K562 (cell line): ENCODE data around the gene STARD13. TPM values are rescaled to one million over a fixed set of nuclear protein-coding genes. Genes with fewer than 3 reads are reported as not detected.

ENCODE experiments used
- ATAC-seq: fragments of 200-7000 bp; cut with Tn5 transposase; 3 replicates; pipeline ENCODE4 v1.9.1; 2020; ENCODE audit warnings: moderate library complexity
- BruUV-seq: library from RNA; stranded (reverse); fragments of 400-500 nt; replicated peaks from 2 replicates; lab custom pipeline; 2021; lab: Mats Ljungman, UMichigan
- CTCF ChIA-PET: fragments of 300-600 bp; formaldehyde crosslinking; extraction: SDS; loops from one replicate; lab custom pipeline; 2021; ENCODE audit warnings: low intra/inter-chr PET ratio; lab: Yijun Ruan, JAX
- POLR2A ChIA-PET: fragments of 300-600, 350-650 bp; sonication (Branson Sonifier 250); formaldehyde crosslinking; extraction: SDS; loops from one replicate; lab custom pipeline; 2021; ENCODE audit warnings: antibody characterized with exemption, inconsistent platforms; lab: Yijun Ruan, JAX
- DNase-seq, 4 experiments: peaks; one replicate each; pipeline versions ENCODE4 v3.0.0 to v3.0.0-alpha.2; 2011 to 2018; ENCODE audit warnings: low spot score in 3 of 4, mixed read lengths in 3 of 4; ENCODE audit errors: extremely low read depth in 1 of 4
- FAIRE-seq: peaks from 2 replicates; lab custom pipeline; 2011; peaks lifted over from hg19 to GRCh38; lab: Jason Lieb, UNC
- H2AFZ ChIP-seq: 2 replicates; pipeline ENCODE4 v1.6.0; 2011; ENCODE audit warnings: low read depth, low read length, control low read depth, inconsistent platforms
- H3K27ac ChIP-seq: fragments of 200-600 bp; 3 replicates; pipeline ENCODE4 v1.8.0; 2011; ENCODE audit warnings: low read depth, mild to moderate bottlenecking, control low read depth, inconsistent platforms, low read length, moderate library complexity, mixed read lengths; ENCODE audit errors: extremely low read depth
- H3K27me3 ChIP-seq, 2 experiments: fragments of 300-600 bp in 1 of 2; 2 replicates in 1 of 2; 3 replicates in 1 of 2; pipeline versions ENCODE4 v1.6.0 to v1.8.0; 2011; ENCODE audit warnings: inconsistent platforms in 2 of 2, low read length in 2 of 2, mild to moderate bottlenecking in 1 of 2, mixed read lengths in 1 of 2, moderate library complexity in 1 of 2; ENCODE audit not compliant: control insufficient read depth in 2 of 2, insufficient read depth in 2 of 2
- H3K36me3 ChIP-seq: fragments of 300-600 bp; 3 replicates; pipeline ENCODE4 v1.8.0; 2011; ENCODE audit warnings: mild to moderate bottlenecking, low read length, inconsistent platforms; ENCODE audit not compliant: control insufficient read depth, insufficient read depth
- H3K4me1 ChIP-seq, 2 experiments: fragments of 200-600 bp in 1 of 2; replicated peaks in 1 of 2; 2 replicates in 1 of 2; 3 replicates in 1 of 2; pipeline versions ENCODE4 v1.5.1 to v1.8.0; 2011; ENCODE audit warnings: inconsistent platforms in 2 of 2, low read length in 2 of 2, mild to moderate bottlenecking in 1 of 2, mixed read lengths in 1 of 2, moderate library complexity in 1 of 2; ENCODE audit not compliant: control insufficient read depth in 2 of 2, insufficient read depth in 2 of 2
- H3K4me2 ChIP-seq: 2 replicates; pipeline ENCODE4 v1.6.1; 2011; ENCODE audit warnings: low read length, control low read depth, inconsistent platforms, mixed read lengths; ENCODE audit not compliant: insufficient read depth
- H3K4me3 ChIP-seq: fragments of 200-600 bp; sonication (generic), shearing (Covaris generic); 2 replicates; pipeline ENCODE4 v1.5.1; 2016; ENCODE audit warnings: control low read depth, inconsistent platforms
- H3K79me2 ChIP-seq: fragments of 200-600 bp; 3 replicates; pipeline ENCODE4 v1.8.0; 2011; ENCODE audit warnings: low read length, inconsistent platforms; ENCODE audit not compliant: control insufficient read depth, insufficient read depth
- H3K9ac ChIP-seq, 2 experiments: 2 replicates each; pipeline versions ENCODE4 v1.6.0 to v1.6.1; 2011; ENCODE audit warnings: low read depth in 2 of 2, low read length in 2 of 2, control low read depth in 1 of 2, inconsistent platforms in 1 of 2, mild to moderate bottlenecking in 1 of 2, mixed read lengths in 1 of 2; ENCODE audit not compliant: insufficient read depth in 1 of 2
- H3K9me1 ChIP-seq: one replicate; pipeline ENCODE4 v1.6.0; 2011; ENCODE audit warnings: inconsistent platforms, mild to moderate bottlenecking, low read length, moderate library complexity; ENCODE audit not compliant: control insufficient read depth, insufficient read depth
- H3K9me3 ChIP-seq: replicated peaks from 2 replicates; pipeline ENCODE4 v1.5.1; 2011; ENCODE audit warnings: low read depth, low read length, inconsistent platforms; ENCODE audit not compliant: control insufficient read depth, insufficient read depth
- H4K20me1 ChIP-seq: replicated peaks from 2 replicates; pipeline ENCODE4 v1.6.1; 2011; ENCODE audit warnings: low read length, inconsistent platforms, mixed read lengths; ENCODE audit not compliant: control insufficient read depth, insufficient read depth
- ARID2 ChIP-seq: fragments of 450-650 bp; IDR thresholded peaks from 2 replicates; pipeline ENCODE4 v1.6.1; 2017; ENCODE audit warnings: antibody characterized with exemption, mild to moderate bottlenecking
- BDP1 ChIP-seq: IDR thresholded peaks from 3 replicates; pipeline ENCODE4 v1.6.1; 2011; ENCODE audit not compliant: insufficient read length, insufficient read depth
- C11orf30 ChIP-seq: fragments of 450-650 bp; IDR thresholded peaks from 2 replicates; pipeline ENCODE4 v1.6.1; 2016; ENCODE audit warnings: low read depth, mild to moderate bottlenecking
- CBFA2T2 ChIP-seq: fragments of 450-650 bp; conservative IDR thresholded peaks from 2 replicates; pipeline ENCODE4 v1.6.1; 2017; ENCODE audit warnings: mild to moderate bottlenecking
- CHD4 ChIP-seq: fragments of 200-600 bp; sonication (generic); IDR thresholded peaks from 3 replicates; pipeline ENCODE4 v1.6.1; 2012; ENCODE audit warnings: low read depth, mild to moderate bottlenecking, mixed read lengths, low read length, inconsistent platforms; ENCODE audit not compliant: insufficient read depth, insufficient replicate concordance, poor library complexity, severe bottlenecking
- FOXA1 ChIP-seq: fragments of 450-650 bp; IDR thresholded peaks from 2 replicates; pipeline ENCODE4 v1.6.1; 2016; ENCODE audit warnings: mild to moderate bottlenecking, borderline replicate concordance
- GTF2B ChIP-seq: IDR thresholded peaks from 2 replicates; pipeline ENCODE4 v1.6.1; 2011; ENCODE audit not compliant: insufficient read length; ENCODE audit errors: extremely low read depth
- RAD51 ChIP-seq: fragments of 450-650 bp; IDR thresholded peaks from 2 replicates; pipeline ENCODE4 v1.7.1; 2016; ENCODE audit warnings: low read depth, mild to moderate bottlenecking, borderline replicate concordance
- TFE3 ChIP-seq: fragments of 450-650 bp; formaldehyde crosslinking; IDR thresholded peaks from 2 replicates; pipeline ENCODE4 v1.4.0; 2020; ENCODE audit warnings: mild to moderate bottlenecking, mixed read lengths
- ZNF76 ChIP-seq: fragments of 250-450 bp; sonication (Bioruptor Pico); IDR thresholded peaks from 2 replicates; pipeline ENCODE4 v1.4.0; 2020; ENCODE audit warnings: mild to moderate bottlenecking, moderate library complexity, borderline replicate concordance
- ZSCAN29 ChIP-seq: fragments of 450-650 bp; IDR thresholded peaks from 2 replicates; pipeline ENCODE4 v1.6.1; 2017
- WGBS: fragments of 100-300 bp; shearing (Covaris generic); methylation state at CpG from one replicate; pipeline ENCODE4 v1.1.6; 2016; ENCODE audit warnings: low coverage, mixed read lengths; ENCODE audit not compliant: insufficient coverage; ENCODE audit errors: missing lambda C conversion rate; 5-methylcytosine and 5-hydroxymethylcytosine counted together
- in situ Hi-C: fragments of 300-500 bp; cut with MboI; formaldehyde crosslinking; loops from 4 replicates; pipeline ENCODE4 v1.15.0; 2018; ENCODE audit warnings: inconsistent platforms, mixed read lengths
- intact Hi-C: fragments of 100-400 bp; cut with micrococcal nuclease; formaldehyde crosslinking; loops from 2 replicates; pipeline ENCODE4 v1.14.2; 2022
- polyA plus RNA-seq, 8 experiments: library from polyadenylated mRNA; depleted of rRNA in 4 of 8; stranded (reverse) in 5 of 8; unstranded in 3 of 8; fragments of >200 nt; fragmentation: Nextera tagmentation in 2 of 8; fragmentation: Illumina TruSeq in 1 of 8; extraction: Ambion mirVana in 2 of 8; extraction: Trizol in 1 of 8; gene quantifications; 2 replicates each; pipeline versions ENCODE4 v1.2.1 to v1.2.3, GENCODE V29; 2011 to 2014; ENCODE audit warnings: inconsistent platforms in 1 of 8, missing spikeins in 1 of 8
- total RNA-seq, 7 experiments: library from RNA; depleted of rRNA in 6 of 7; stranded (reverse); fragments of >200 nt in 6 of 7; fragmentation: Illumina TruSeq in 2 of 7; extraction: Trizol in 2 of 7; gene quantifications; 2 replicates each; pipeline versions ENCODE4 v1.2.1 to v1.2.3, GENCODE V29; 2011 to 2021; ENCODE audit warnings: low replicate concordance in 1 of 7
- TF ChIP-seq, protein P1 (sequence below): fragments of 250-450 bp; sonication (Bioruptor Pico); IDR thresholded peaks from 2 replicates; pipeline ENCODE4 v1.5.0; 2020; ENCODE audit warnings: mild to moderate bottlenecking
- TF ChIP-seq, protein P2 (sequence below): sonication (generic); formaldehyde crosslinking; IDR thresholded peaks from 2 replicates; pipeline ENCODE4 v1.8.0; 2022; ENCODE audit warnings: mild to moderate bottlenecking, missing genetic modification reagents, borderline replicate concordance

STARD13 gene
- total and polyA plus RNA-seq, 9 of the 15 experiments (the other 6 are each of a cell fraction or from before 2014, with no cell fraction given), result 0.11 TPM; not detected in 8

DNA sequence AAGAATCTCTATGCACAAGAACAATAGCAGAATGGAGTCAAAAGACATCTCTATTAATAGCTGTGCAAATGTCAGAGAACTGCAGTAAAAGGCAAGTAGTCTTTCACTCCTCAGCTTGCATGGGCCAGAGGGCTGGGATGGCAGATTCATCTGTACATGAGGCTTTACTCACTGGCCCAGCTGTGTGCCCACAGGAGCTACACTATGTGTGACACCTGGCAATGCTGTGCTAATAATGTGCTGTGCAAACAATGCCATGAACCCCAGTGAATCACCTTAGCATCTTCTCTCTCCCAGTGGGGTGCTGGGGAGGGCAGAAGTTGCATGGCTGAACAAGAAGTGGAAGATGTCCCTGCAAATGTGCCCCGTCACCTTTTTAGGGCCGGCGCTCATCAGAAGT, 196.2 kb downstream of the STARD13 start:
- H3K4me2 ChIP-seq, result no peak overlapping the region
- DNase-seq (no peak), ATAC-seq (no peak), FAIRE-seq (no peak)
- H3K4me3 ChIP-seq, result no peak overlapping the region
- ChIA-PET POLR2A (no interaction called here), CTCF (no interaction called here)
- H3K4me1 ChIP-seq, result no peaks in the 10 kb centered on the region
- peaks cover 0 to 5% of the 10 kb centered on the region in 2 experiments; a peak in 1 of 5 replicates for H3K27me3 ChIP-seq
- in situ Hi-C loops (no loop called here), intact Hi-C loops (no loop called here)
- no peaks in the 10 kb centered on the region for H3K9me1 ChIP-seq
- no peaks in the 10 kb centered on the region for H3K9me3 ChIP-seq
- no TSS peak for BruUV-seq
- no peaks in the 10 kb centered on the region for H3K79me2 ChIP-seq
- WGBS, result 3% methylated on average over 3 of the region's 3 CpGs
- no peaks in the 10 kb centered on the region for H4K20me1 ChIP-seq
- no peaks in the 10 kb centered on the region for H3K36me3 ChIP-seq
- H3K9ac ChIP-seq, result no peak overlapping the region
- H2AFZ ChIP-seq, result no peak overlapping the region
- TF ChIP-seq TFE3 (CRISPR knock-in tag) (no peak), ARID2 (no peak), CHD4 (no peak), RAD51 (no peak), ZSCAN29 (no peak), C11orf30 (no peak), BDP1 (no peak), FOXA1 (no peak), CBFA2T2 (no peak), ZNF76 (no peak), GTF2B (no peak)
- TF ChIP-seq, protein P1, sequence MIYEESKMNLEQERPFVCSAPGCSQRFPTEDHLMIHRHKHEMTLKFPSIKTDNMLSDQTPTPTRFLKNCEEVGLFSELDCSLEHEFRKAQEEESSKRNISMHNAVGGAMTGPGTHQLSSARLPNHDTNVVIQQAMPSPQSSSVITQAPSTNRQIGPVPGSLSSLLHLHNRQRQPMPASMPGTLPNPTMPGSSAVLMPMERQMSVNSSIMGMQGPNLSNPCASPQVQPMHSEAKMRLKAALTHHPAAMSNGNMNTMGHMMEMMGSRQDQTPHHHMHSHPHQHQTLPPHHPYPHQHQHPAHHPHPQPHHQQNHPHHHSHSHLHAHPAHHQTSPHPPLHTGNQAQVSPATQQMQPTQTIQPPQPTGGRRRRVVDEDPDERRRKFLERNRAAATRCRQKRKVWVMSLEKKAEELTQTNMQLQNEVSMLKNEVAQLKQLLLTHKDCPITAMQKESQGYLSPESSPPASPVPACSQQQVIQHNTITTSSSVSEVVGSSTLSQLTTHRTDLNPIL, result no peak
- TF ChIP-seq, protein P2, sequence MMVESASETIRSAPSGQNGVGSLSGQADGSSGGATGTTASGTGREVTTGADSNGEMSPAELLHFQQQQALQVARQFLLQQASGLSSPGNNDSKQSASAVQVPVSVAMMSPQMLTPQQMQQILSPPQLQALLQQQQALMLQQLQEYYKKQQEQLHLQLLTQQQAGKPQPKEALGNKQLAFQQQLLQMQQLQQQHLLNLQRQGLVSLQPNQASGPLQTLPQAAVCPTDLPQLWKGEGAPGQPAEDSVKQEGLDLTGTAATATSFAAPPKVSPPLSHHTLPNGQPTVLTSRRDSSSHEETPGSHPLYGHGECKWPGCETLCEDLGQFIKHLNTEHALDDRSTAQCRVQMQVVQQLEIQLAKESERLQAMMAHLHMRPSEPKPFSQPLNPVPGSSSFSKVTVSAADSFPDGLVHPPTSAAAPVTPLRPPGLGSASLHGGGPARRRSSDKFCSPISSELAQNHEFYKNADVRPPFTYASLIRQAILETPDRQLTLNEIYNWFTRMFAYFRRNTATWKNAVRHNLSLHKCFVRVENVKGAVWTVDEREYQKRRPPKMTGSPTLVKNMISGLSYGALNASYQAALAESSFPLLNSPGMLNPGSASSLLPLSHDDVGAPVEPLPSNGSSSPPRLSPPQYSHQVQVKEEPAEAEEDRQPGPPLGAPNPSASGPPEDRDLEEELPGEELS (CRISPR knock-in tag), result no peak
- H3K27ac ChIP-seq, result no peak overlapping the region
